Endodermal cell (in vitro differentiated cells): ENCODE measurements around the gene IFNA6. TPM values are rescaled to one million over a fixed set of nuclear protein-coding genes. Genes with fewer than 3 reads are reported as not detected.
A peak's percentile ranks its signal among the peaks of the same experiment; 100 is the strongest.
"Not testable (repeated sequence)": the region's sequence is repeated elsewhere in the genome, so short reads cannot be mapped to it uniquely, and the experiment has no call there.

Experiments used
- DNase-seq: peaks from one replicate; pipeline ENCODE4 v3.0.0-alpha.2; 2017
- H3K27ac ChIP-seq: 2 replicates; pipeline ENCODE4 v1.5.1; 2013; ENCODE audit warnings: mild to moderate bottlenecking, low read depth, low read length, moderate library complexity
- H3K27me3 ChIP-seq: 2 replicates; pipeline ENCODE4 v1.6.1; 2013; ENCODE audit warnings: mild to moderate bottlenecking, low read length, moderate library complexity; ENCODE audit not compliant: insufficient read depth, control insufficient read depth, poor library complexity, severe bottlenecking
- H3K36me3 ChIP-seq: 2 replicates; pipeline ENCODE4 v1.7.0; 2013; ENCODE audit warnings: mild to moderate bottlenecking, low read length, moderate library complexity; ENCODE audit not compliant: control insufficient read depth, insufficient read depth
- H3K4me1 ChIP-seq: one replicate; pipeline ENCODE4 v1.7.0; 2013; ENCODE audit warnings: low read length; ENCODE audit not compliant: control insufficient read depth, insufficient read depth
- H3K4me3 ChIP-seq: 2 replicates; pipeline ENCODE4 v1.5.1; 2013; ENCODE audit warnings: mild to moderate bottlenecking, low read length, moderate library complexity
- H3K9ac ChIP-seq: 2 replicates; pipeline ENCODE4 v1.6.1; 2013; ENCODE audit warnings: mild to moderate bottlenecking, low read length, moderate library complexity; ENCODE audit not compliant: poor library complexity, severe bottlenecking; ENCODE audit errors: extremely low read depth
- H3K9me3 ChIP-seq: 2 replicates; pipeline ENCODE4 v1.6.1; 2013; ENCODE audit warnings: mild to moderate bottlenecking, low read length, moderate library complexity; ENCODE audit not compliant: control insufficient read depth
- H3K27ac Mint-ChIP-seq: 2 replicates; pipeline ENCODE4 v1.8.0; 2020; ENCODE audit warnings: mixed read lengths
- H3K27me3 Mint-ChIP-seq: 2 replicates; pipeline ENCODE4 v1.8.0; 2021; ENCODE audit warnings: mild to moderate bottlenecking, mixed read lengths; ENCODE audit not compliant: insufficient read depth
- H3K36me3 Mint-ChIP-seq: 2 replicates; pipeline ENCODE4 v1.8.0; 2020; ENCODE audit warnings: low read depth, mixed read lengths
- H3K4me1 Mint-ChIP-seq: 2 replicates; pipeline ENCODE4 v1.8.0; 2020; ENCODE audit warnings: mixed read lengths
- H3K4me3 Mint-ChIP-seq: 2 replicates; pipeline ENCODE4 v1.8.0; 2020; ENCODE audit warnings: mild to moderate bottlenecking, moderate library complexity, mixed read lengths
- H3K9me3 Mint-ChIP-seq: 2 replicates; pipeline ENCODE4 v1.8.0; 2020; ENCODE audit warnings: mild to moderate bottlenecking, mixed read lengths
- WGBS, 2 experiments: methylation state at CpG; one replicate each; pipeline versions ENCODE4 v1.1.5 to v1.1.7; 2013; ENCODE audit warnings: missing lambda C conversion rate in 2 of 2, mixed read lengths in 1 of 2; ENCODE audit not compliant: insufficient coverage in 1 of 2, insufficient read length in 1 of 2; 5-methylcytosine and 5-hydroxymethylcytosine counted together
- total RNA-seq, 2 donors: library from RNA; stranded (reverse); fragmentation: NEBNext Ultra II Directional in 1 of 2; extraction: Animal tissue kit (Norgen Biotek cat#: 25700) in 1 of 2; gene quantifications; 2 replicates in 1 of 2; 3 replicates in 1 of 2; pipeline ENCODE4 v1.2.1, GENCODE V29; 2021
- TF ChIP-seq, protein P1 (sequence below): fragments of 200-600 bp; sonication (generic); conservative IDR thresholded peaks from 2 replicates; pipeline ENCODE4 v1.5.0; 2021; ENCODE audit warnings: antibody characterized with exemption, mild to moderate bottlenecking

Gene IFNA6
- total RNA-seq, 2 donors from 2014 or later, result not detected

- peaks cover 3% of the 10 kb centered on the region for H3K27me3 Mint-ChIP-seq
- H3K9me3 Mint-ChIP-seq, result no peaks in the 10 kb centered on the region
These were observed 32.9 kb upstream of the IFNA6 start for GRCh38 chr9:21383627-21384026.

GRCh38 chr9:21381448-21382339 is 31.0 kb upstream of the IFNA6 start:
- no peak overlapping the region for H3K4me3 ChIP-seq
- no peaks in the 10 kb centered on the region for H3K4me1 ChIP-seq
- H3K4me1 Mint-ChIP-seq, result peaks cover 11% of the 10 kb centered on the region
- peak overlapping the region; percentile 29 for H3K27ac Mint-ChIP-seq
- no peak overlapping the region for H3K27ac ChIP-seq
- no peaks in the 10 kb centered on the region for H3K36me3 ChIP-seq
- no peak overlapping the region for H3K9ac ChIP-seq
- H3K27me3 Mint-ChIP-seq, result peaks cover 3% of the 10 kb centered on the region
- DNase-seq, result peak; percentile 80
- no peaks in the 10 kb centered on the region for H3K36me3 Mint-ChIP-seq
- TF ChIP-seq, protein P1, sequence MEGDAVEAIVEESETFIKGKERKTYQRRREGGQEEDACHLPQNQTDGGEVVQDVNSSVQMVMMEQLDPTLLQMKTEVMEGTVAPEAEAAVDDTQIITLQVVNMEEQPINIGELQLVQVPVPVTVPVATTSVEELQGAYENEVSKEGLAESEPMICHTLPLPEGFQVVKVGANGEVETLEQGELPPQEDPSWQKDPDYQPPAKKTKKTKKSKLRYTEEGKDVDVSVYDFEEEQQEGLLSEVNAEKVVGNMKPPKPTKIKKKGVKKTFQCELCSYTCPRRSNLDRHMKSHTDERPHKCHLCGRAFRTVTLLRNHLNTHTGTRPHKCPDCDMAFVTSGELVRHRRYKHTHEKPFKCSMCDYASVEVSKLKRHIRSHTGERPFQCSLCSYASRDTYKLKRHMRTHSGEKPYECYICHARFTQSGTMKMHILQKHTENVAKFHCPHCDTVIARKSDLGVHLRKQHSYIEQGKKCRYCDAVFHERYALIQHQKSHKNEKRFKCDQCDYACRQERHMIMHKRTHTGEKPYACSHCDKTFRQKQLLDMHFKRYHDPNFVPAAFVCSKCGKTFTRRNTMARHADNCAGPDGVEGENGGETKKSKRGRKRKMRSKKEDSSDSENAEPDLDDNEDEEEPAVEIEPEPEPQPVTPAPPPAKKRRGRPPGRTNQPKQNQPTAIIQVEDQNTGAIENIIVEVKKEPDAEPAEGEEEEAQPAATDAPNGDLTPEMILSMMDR, result no peak
- H3K9me3 Mint-ChIP-seq, result no peaks in the 10 kb centered on the region
- no peaks in the 10 kb centered on the region for H3K27me3 ChIP-seq
- H3K9me3 ChIP-seq, result no peaks in the 10 kb centered on the region
- 60 to 88% methylated on average over 2 to 5 of the region's 5 CpGs for WGBS, 2 experiments
- H3K4me3 Mint-ChIP-seq, result no peak overlapping the region

More at GRCh38 chr9:21383627-21384026, 32.9 kb upstream of the IFNA6 start:
- H3K4me1 Mint-ChIP-seq, result peaks cover 11% of the 10 kb centered on the region
- DNase-seq, result no peak
- Histone ChIP-seq H3K9me3 (no peaks in the 10 kb centered on the region), H3K4me3 (no peak overlapping the region), H3K27me3 (no peaks in the 10 kb centered on the region), H3K36me3 (no peaks in the 10 kb centered on the region), H3K4me1 (no peaks in the 10 kb centered on the region), H3K27ac (no peak overlapping the region), H3K9ac (no peak overlapping the region)
- no peak overlapping the region for H3K27ac Mint-ChIP-seq
- H3K4me3 Mint-ChIP-seq, result no peak overlapping the region
- no peaks in the 10 kb centered on the region for H3K36me3 Mint-ChIP-seq
- WGBS, 2 experiments, result 83 to 91% methylated on average over 2 to 4 of the region's 4 CpGs
- TF ChIP-seq, protein P1, result no peak

- not testable (repeated sequence) for H3K4me3 ChIP-seq, H3K4me1 ChIP-seq, H3K9ac ChIP-seq, H3K36me3 ChIP-seq, H3K27ac ChIP-seq, H3K4me1 Mint-ChIP-seq, H3K4me3 Mint-ChIP-seq, H3K9me3 ChIP-seq, DNase-seq, H3K27me3 ChIP-seq, H3K36me3 Mint-ChIP-seq, H3K9me3 Mint-ChIP-seq, H3K27ac Mint-ChIP-seq, H3K27me3 Mint-ChIP-seq
- 83 to 92% methylated on average over 2 to 4 of the region's 4 CpGs for WGBS, 2 experiments
These were observed 20.8 kb upstream of the IFNA6 start for GRCh38 chr9:21371467-21371866.
